ENCODE data around the gene GRB7.

GRB7 gene

DNA sequence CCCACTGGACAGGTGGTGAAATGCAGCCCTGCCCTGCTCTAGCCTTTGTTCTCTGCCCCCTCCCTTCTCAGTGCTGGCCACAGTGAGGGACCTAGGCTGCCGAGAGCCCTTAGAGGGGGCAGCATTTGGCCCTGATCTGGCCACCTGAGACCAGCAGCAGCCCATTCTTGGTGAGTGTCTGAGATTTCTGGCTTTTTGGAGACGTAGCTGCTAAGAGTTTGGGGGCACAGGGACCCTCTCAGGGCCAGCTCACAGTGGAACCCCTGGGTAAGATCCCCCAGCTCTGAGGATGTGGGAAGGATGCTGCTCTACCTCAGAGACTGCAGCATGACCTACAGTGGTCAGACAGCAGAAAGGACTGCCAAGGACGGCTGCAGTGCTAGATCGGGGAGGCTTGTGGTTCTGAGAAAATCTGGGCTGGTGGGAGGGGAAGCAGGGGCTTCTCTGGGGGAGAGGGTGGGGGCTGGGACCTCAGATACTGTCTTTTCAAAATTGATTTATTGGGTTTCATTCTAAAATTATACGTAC, 13.3 kb downstream of the GRB7 start:
- H3K4me3 ChIP-seq (ENCODE audit: low read depth, low read length): no peak overlapping the region
- TF ChIP-seq, protein P1, sequence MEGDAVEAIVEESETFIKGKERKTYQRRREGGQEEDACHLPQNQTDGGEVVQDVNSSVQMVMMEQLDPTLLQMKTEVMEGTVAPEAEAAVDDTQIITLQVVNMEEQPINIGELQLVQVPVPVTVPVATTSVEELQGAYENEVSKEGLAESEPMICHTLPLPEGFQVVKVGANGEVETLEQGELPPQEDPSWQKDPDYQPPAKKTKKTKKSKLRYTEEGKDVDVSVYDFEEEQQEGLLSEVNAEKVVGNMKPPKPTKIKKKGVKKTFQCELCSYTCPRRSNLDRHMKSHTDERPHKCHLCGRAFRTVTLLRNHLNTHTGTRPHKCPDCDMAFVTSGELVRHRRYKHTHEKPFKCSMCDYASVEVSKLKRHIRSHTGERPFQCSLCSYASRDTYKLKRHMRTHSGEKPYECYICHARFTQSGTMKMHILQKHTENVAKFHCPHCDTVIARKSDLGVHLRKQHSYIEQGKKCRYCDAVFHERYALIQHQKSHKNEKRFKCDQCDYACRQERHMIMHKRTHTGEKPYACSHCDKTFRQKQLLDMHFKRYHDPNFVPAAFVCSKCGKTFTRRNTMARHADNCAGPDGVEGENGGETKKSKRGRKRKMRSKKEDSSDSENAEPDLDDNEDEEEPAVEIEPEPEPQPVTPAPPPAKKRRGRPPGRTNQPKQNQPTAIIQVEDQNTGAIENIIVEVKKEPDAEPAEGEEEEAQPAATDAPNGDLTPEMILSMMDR (IDR thresholded peaks at IDR 0.05; ENCODE audit: borderline replicate concordance, insufficient read depth, low read depth, low read length): no peak

DNA sequence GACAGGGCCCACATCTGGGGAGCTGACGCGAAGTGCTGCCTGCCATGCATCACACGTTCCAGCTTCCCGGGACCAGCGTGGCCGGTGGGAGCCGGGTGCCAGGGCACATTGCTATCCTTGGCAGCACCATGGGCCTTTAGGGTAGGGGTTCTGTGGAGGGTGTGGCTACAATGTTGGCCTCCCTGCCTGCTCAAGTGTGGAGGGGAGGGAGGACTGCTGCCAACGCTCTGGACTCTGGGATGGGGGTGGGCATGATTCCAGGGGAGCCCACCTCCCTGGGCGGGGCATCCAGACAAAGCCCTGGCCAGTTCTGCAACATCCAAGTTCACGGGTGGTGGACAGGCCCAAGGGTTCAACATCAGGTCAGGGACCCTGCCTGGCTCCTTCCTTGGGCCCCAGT, 13.9 kb downstream of the GRB7 start:
- TF ChIP-seq, protein P1 (IDR thresholded peaks at IDR 0.05; ENCODE audit: borderline replicate concordance, insufficient read depth, low read depth, low read length): no peak
- H3K4me3 ChIP-seq (ENCODE audit: low read depth, low read length): no peak overlapping the region

DNA sequence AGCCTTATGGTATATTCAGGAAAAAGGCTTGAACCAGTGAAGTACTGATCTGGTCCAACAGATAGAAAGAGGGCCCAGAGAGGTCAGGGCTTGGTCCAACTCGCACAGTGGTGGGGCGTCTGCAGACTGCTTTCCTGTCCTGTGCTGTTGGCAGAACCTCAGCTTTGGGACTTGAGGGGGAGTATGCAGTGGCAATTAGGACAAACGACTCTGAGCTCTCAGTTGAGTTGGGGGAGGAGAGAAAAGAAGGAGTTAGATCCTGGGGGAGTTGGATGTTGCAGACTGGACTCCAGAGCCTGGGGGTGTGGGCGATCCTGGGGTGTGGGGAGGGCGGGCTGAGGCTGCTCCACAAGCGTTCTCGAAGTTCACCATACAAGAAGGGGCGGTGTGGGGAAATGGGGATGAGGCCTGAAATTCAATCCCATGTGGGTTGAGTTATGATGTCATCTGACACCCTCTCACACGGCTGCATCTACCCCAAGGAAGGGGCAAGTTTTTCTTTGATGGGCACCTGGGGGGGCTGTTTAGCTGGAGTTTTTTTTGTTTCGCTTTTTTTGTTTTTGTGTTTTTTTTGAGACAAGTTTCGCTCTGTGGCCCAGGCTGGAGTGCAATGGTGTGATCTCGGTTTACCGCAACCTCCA, 14.6 kb downstream of the GRB7 start:
- TF ChIP-seq, protein P1 (IDR thresholded peaks at IDR 0.05; ENCODE audit: borderline replicate concordance, insufficient read depth, low read depth, low read length): no peak
- H3K4me3 ChIP-seq (ENCODE audit: low read depth, low read length): no peak overlapping the region

DNA sequence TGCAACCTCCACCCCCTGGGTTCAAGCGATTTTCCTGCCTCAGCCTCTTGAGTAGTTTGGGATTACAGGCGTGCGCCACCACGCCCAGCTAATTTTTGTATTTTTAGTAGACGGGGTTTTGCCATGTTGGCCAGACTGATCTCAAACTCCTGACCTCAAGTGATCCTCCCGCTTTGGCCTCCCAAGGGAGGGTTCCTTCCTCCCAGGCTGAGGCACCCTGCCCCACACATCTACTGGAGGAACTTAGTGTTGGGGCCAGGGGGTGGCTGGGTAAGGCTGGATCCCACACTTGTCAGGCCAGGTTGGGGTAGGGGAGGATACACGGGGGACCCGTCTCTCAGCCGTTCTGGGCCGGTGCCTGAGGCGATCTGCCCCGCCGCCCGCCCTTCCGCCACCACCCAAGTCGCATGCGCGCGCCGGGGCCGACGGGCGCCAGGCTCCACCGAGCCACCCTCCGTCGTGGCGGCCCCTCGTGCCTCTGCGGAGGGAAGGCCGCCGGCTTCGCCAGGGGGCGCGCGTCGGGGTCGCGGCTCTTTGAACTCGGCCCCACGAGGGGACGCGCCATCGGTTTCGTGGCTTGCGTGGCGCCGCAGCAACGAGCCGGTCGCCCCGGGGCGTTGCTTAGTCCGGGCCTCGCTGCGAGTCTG, 15.9 kb downstream of the GRB7 start:
- TF ChIP-seq, protein P1 (IDR thresholded peaks at IDR 0.05; ENCODE audit: borderline replicate concordance, insufficient read depth, low read depth, low read length): no peak
- peak overlapping the region; percentile 50 for H3K4me3 ChIP-seq (ENCODE audit: low read depth, low read length)

DNA sequence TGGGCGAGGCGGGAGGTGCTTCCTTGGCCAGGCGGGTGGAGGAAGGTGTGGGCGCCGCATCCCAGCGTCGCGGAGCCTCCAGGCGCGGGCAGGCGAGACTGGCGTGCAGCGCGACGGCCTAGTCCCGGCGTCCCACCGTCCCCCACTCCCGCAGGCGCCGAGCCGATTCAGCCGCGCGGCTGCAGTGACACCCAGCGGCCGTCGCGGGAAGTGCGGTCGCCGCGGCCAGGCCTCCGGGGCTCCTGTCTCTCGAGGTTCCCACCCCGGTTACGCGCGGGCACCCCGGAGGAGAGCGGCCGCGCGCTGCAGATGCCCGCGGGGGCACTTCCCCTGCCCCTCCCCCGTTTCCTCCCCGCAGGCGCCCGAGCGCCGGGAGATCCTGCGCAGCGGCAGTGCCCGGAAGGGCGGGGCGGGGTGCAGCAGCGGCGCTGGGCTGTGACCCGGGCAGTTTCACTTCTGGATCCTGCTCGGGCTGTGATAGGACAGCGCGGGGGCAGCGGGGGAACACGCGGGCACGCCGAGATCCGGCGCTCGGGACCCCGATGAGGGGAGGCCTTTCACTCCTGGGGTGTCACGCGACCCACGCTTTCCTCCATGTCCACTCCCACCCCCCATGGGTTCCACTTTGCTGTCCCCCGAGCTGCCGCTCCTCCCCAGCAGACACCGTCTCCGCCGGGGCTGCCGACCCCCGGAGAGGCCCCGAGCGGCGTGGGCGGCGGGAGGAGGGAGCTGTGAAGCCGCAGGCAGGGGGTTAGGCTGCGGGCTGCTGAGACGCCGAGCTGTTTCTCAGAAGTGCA, 16.6 kb downstream of the GRB7 start:
- TF ChIP-seq, protein P1 (IDR thresholded peaks at IDR 0.05; ENCODE audit: borderline replicate concordance, insufficient read depth, low read depth, low read length): peak; percentile 98
- H3K4me3 ChIP-seq (ENCODE audit: low read depth, low read length): peak overlapping the region; percentile 50

DNA sequence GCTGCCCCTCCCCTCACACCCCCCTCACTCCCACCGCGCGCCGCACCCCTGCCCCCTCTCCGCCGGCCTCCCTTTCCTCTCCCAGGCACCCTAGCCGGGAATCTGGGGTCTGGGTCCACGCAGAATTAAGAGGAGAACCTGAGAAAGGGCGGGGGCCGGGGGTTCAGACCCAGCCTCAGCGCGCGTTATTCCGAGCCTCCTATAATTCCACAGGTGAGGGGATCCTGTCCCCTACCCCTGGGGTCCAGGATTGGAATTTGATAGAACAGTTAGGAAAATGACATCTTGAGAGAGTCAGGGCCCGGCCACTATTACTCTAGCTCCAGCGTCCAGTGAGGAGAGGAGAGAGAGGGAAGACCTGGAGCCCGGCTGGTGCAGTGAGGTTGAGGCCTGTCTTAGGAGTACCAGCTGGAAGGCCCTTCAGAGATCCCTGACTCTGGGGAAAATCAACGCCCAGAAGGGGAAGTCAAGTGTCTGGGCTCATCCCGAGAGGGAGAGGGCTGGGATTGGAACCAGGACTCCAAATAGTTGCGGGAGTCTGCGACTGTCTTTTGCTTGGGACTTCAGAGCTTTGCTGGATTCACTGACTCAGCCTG, 17.3 kb downstream of the GRB7 start:
- TF ChIP-seq, protein P1 (IDR thresholded peaks at IDR 0.05; ENCODE audit: borderline replicate concordance, insufficient read depth, low read depth, low read length): no peak
- H3K4me3 ChIP-seq (ENCODE audit: low read depth, low read length): peak overlapping the region; percentile 0

All from GM12875 (cell line).